K562 (cell line): ENCODE results near the gene ACRBP. TPM values are rescaled to one million over a fixed set of nuclear protein-coding genes. Genes with fewer than 3 reads are reported as not detected.

Experiments used
- CREB1 ChIP-seq, 2 experiments: sonication (generic) in 1 of 2; formaldehyde crosslinking in 1 of 2; IDR thresholded peaks; 2 replicates each; pipeline versions ENCODE4 v1.6.1 to v1.8.0; 2012 to 2022; ENCODE audit warnings: inconsistent platforms in 1 of 2, mild to moderate bottlenecking in 1 of 2, missing genetic modification reagents in 1 of 2, moderate library complexity in 1 of 2
- CXXC5 ChIP-seq: fragments of 250-450 bp; sonication (Bioruptor Pico); IDR thresholded peaks from 2 replicates; pipeline ENCODE4 v1.8.0; 2022; ENCODE audit warnings: inconsistent platforms, mild to moderate bottlenecking, moderate library complexity
- KDM4B ChIP-seq, 2 experiments: fragments of 450-650 bp in 1 of 2; sonication (generic) in 1 of 2; IDR thresholded peaks; 2 replicates each; pipeline ENCODE4 v1.6.1; 2016 to 2017; ENCODE audit warnings: borderline replicate concordance in 2 of 2, antibody characterized with exemption in 1 of 2, low read depth in 1 of 2, mild to moderate bottlenecking in 1 of 2
- PCBP1 ChIP-seq: fragments of 200-400 bp; formaldehyde crosslinking; IDR thresholded peaks from 2 replicates; pipeline ENCODE4 v1.6.1; 2018; ENCODE audit warnings: mild to moderate bottlenecking, low read depth, low read length; ENCODE audit not compliant: poor library complexity, severe bottlenecking
- PKNOX1 ChIP-seq: fragments of 450-650 bp; IDR thresholded peaks from 2 replicates; pipeline ENCODE4 v1.6.1; 2016
- POLR2H ChIP-seq: IDR thresholded peaks from 2 replicates; pipeline ENCODE4 v1.6.1; 2016; ENCODE audit warnings: missing genetic modification characterization, low read depth, mild to moderate bottlenecking, control low read depth, missing compliant biosample characterization, moderate library complexity
- RBFOX2 ChIP-seq: fragments of 200-400 bp; formaldehyde crosslinking; IDR thresholded peaks from 2 replicates; pipeline ENCODE4 v1.6.1; 2017; ENCODE audit warnings: low read depth, mild to moderate bottlenecking, low read length, moderate library complexity
- SMAD4 ChIP-seq: fragments of 250-450 bp; sonication (Bioruptor Pico); conservative IDR thresholded peaks from 2 replicates; pipeline ENCODE4 v1.8.0; 2021; ENCODE audit warnings: inconsistent platforms, mild to moderate bottlenecking, moderate library complexity
- TAF9B ChIP-seq: fragments of 450-650 bp; IDR thresholded peaks from 2 replicates; pipeline ENCODE4 v1.6.1; 2018; ENCODE audit warnings: mild to moderate bottlenecking; ENCODE audit not compliant: partially characterized antibody
- TFAP4 ChIP-seq: sonication (generic); formaldehyde crosslinking; IDR thresholded peaks from 2 replicates; pipeline ENCODE4 v1.8.0; 2022; ENCODE audit warnings: missing genetic modification reagents, mild to moderate bottlenecking, moderate library complexity, borderline replicate concordance
- TOE1 ChIP-seq, 2 experiments: fragments of 450-650 bp in 1 of 2; sonication (generic) in 1 of 2; formaldehyde crosslinking in 1 of 2; IDR thresholded peaks; 2 replicates each; pipeline versions ENCODE4 v1.7.1 to v1.8.0; 2016 to 2022; ENCODE audit warnings: borderline replicate concordance in 2 of 2, mild to moderate bottlenecking in 2 of 2, antibody characterized with exemption in 1 of 2, inconsistent platforms in 1 of 2, low read depth in 1 of 2, missing genetic modification reagents in 1 of 2, moderate library complexity in 1 of 2
- USF1 ChIP-seq: sonication (generic); formaldehyde crosslinking; IDR thresholded peaks from 2 replicates; pipeline ENCODE4 v1.9.0; 2022; ENCODE audit warnings: mild to moderate bottlenecking, missing genetic modification reagents
- YY1 ChIP-seq, 3 experiments: IDR thresholded peaks; 2 replicates each; pipeline ENCODE4 v1.6.1; 2011; ENCODE audit warnings: low read length in 2 of 3, mild to moderate bottlenecking in 2 of 3, moderate library complexity in 2 of 3, borderline replicate concordance in 1 of 3, control low read depth in 1 of 3, low read depth in 1 of 3; ENCODE audit not compliant: insufficient read depth in 3 of 3, insufficient replicate concordance in 2 of 3, control insufficient read depth in 1 of 3, insufficient read length in 1 of 3; ENCODE audit errors: extremely low read depth in 1 of 3
- ZNF695 ChIP-seq: fragments of 450-650 bp; formaldehyde crosslinking; IDR thresholded peaks from 2 replicates; pipeline ENCODE4 v1.4.0; 2020; ENCODE audit warnings: mild to moderate bottlenecking, moderate library complexity
- polyA plus RNA-seq, 8 experiments: library from polyadenylated mRNA; depleted of rRNA in 4 of 8; stranded (reverse) in 5 of 8; unstranded in 3 of 8; fragments of >200 nt; fragmentation: Nextera tagmentation in 2 of 8; fragmentation: Illumina TruSeq in 1 of 8; extraction: Ambion mirVana in 2 of 8; extraction: Trizol in 1 of 8; gene quantifications; 2 replicates each; pipeline versions ENCODE4 v1.2.1 to v1.2.3, GENCODE V29; 2011 to 2014; ENCODE audit warnings: inconsistent platforms in 1 of 8, missing spikeins in 1 of 8
- total RNA-seq, 7 experiments: library from RNA; depleted of rRNA in 6 of 7; stranded (reverse); fragments of >200 nt in 6 of 7; fragmentation: Illumina TruSeq in 2 of 7; extraction: Trizol in 2 of 7; gene quantifications; 2 replicates each; pipeline versions ENCODE4 v1.2.1 to v1.2.3, GENCODE V29; 2011 to 2021; ENCODE audit warnings: low replicate concordance in 1 of 7

Gene ACRBP
- total and polyA plus RNA-seq, 9 of the 15 experiments (the other 6 are each of a cell fraction or from before 2014, with no cell fraction given), result 3.1 to 31.8 (median 8.4) TPM

- no peak for TF ChIP-seq USF1 (CRISPR knock-in tag)
- no peak for TF ChIP-seq ZNF695
- TF ChIP-seq SMAD4 (CRISPR knock-in tag), result peak; percentile 51
- TF ChIP-seq TFAP4 (CRISPR knock-in tag), result peak; percentile 58; the same call in 1 of the 2 replicates
- TF ChIP-seq CXXC5 (CRISPR knock-in tag), result peak; percentile 75
- TF ChIP-seq POLR2H (tag), result peak; percentile 66
- TF ChIP-seq PKNOX1, result peak; percentile 80
- peak in 1 of 3 experiments; percentile 58 for TF ChIP-seq YY1 (IDR thresholded peaks at IDR 0.05; ENCODE audit: borderline replicate concordance in 1 of 3, control insufficient read depth in 1 of 3, extremely low read depth in 1 of 3, insufficient read depth in 3 of 3, insufficient read length in 1 of 3, insufficient replicate concordance in 2 of 3, low read depth in 1 of 3, low read length in 2 of 3)
- peak; percentile 96 for TF ChIP-seq RBFOX2
- TF ChIP-seq PCBP1, result peak; percentile 97
- TF ChIP-seq TAF9B, result no peak
- TF ChIP-seq CREB1 (IDR thresholded peaks at IDR 0.05), result peak; percentile 98
- peak; percentile 91 for TF ChIP-seq CREB1 (CRISPR knock-in tag; IDR thresholded peaks at IDR 0.05)
- no peak for TF ChIP-seq TOE1 (IDR thresholded peaks at IDR 0.05; ENCODE audit: borderline replicate concordance)
- 0 out of 2 replicates have a peak, but pooled peaks have one; percentile 33 for TF ChIP-seq TOE1 (CRISPR knock-in tag; IDR thresholded peaks at IDR 0.05; ENCODE audit: borderline replicate concordance, low read depth)
- TF ChIP-seq KDM4B (IDR thresholded peaks at IDR 0.05; ENCODE audit: borderline replicate concordance in 2 of 2, low read depth in 1 of 2), result peak in 1 of 2 experiments; percentile 99; a peak in 2 of 4 replicates
These were observed 42.0 kb upstream of the ACRBP start, which contains the start of gene ZNF384 (continued) for GRCh38 chr12:6688999-6689882.
